Upper lobe of left lung (tissue), 6 donors: Measurements from ENCODE around the gene GLE1. TPM values are rescaled to one million over a fixed set of nuclear protein-coding genes. Genes with fewer than 3 reads are reported as not detected.

Experiments used
- ATAC-seq, 2 donors: fragments of 200-7000 bp; cut with Tn5 transposase; one replicate each; pipeline ENCODE4 v1.9.1; 2022; ENCODE audit warnings: mild to moderate bottlenecking in 2 of 2, moderate library complexity in 2 of 2; ENCODE audit not compliant: low FRiP score in 2 of 2
- DNase-seq, 2 donors: peaks; one replicate each; pipeline ENCODE4 v3.0.0-alpha.2; 2019 to 2020
- H3K27ac ChIP-seq, 4 donors: fragments of 200-600 bp; sonication (generic); one replicate each; pipeline ENCODE4 v1.5.1; 2016 to 2019
- H3K27me3 ChIP-seq, 4 donors: fragments of 200-600 bp; sonication (generic); one replicate each; pipeline ENCODE4 v1.5.1; 2017 to 2019
- H3K36me3 ChIP-seq, 4 donors: fragments of 200-600 bp; sonication (generic); one replicate each; pipeline ENCODE4 v1.5.1; 2016 to 2019
- H3K4me1 ChIP-seq, 4 donors: fragments of 200-600 bp; sonication (generic); one replicate each; pipeline ENCODE4 v1.5.1; 2018 to 2019
- H3K4me3 ChIP-seq, 4 donors: fragments of 200-600 bp; sonication (generic); one replicate each; pipeline ENCODE4 v1.5.1; 2017 to 2019; ENCODE audit warnings: mild to moderate bottlenecking in 2 of 4, moderate library complexity in 1 of 4
- H3K9me3 ChIP-seq, 4 donors: fragments of 200-600 bp; sonication (generic); one replicate each; pipeline ENCODE4 v1.5.1; 2018 to 2019
- CTCF ChIP-seq, 6 experiments: fragments of 450-650 bp in 4 of 6; fragments of 200-600 bp in 2 of 6; sonication (generic) in 2 of 6; IDR thresholded peaks; one replicate each; pipeline ENCODE4 v1.5.1; 2016 to 2019; ENCODE audit warnings: antibody characterized with exemption in 6 of 6
- EP300 ChIP-seq, 4 donors: sonication (generic); formaldehyde crosslinking; IDR thresholded peaks; one replicate each; pipeline ENCODE4 v1.5.1; 2017; ENCODE audit warnings: antibody characterized with exemption in 4 of 4, control low read depth in 2 of 4
- POLR2A ChIP-seq, 4 donors: fragments of 450-650 bp; IDR thresholded peaks; one replicate each; pipeline ENCODE4 v1.5.1; 2016 to 2017; ENCODE audit warnings: antibody characterized with exemption in 4 of 4, mild to moderate bottlenecking in 2 of 4
- POLR2AphosphoS5 ChIP-seq, 2 donors: sonication (generic); formaldehyde crosslinking; IDR thresholded peaks; one replicate each; pipeline ENCODE4 v1.5.1; 2017; ENCODE audit warnings: antibody characterized with exemption in 2 of 2
- WGBS, 2 donors: methylation state at CpG; one replicate each; pipeline ENCODE4 v1.1.5; 2017 to 2018; 5-methylcytosine and 5-hydroxymethylcytosine counted together
- total RNA-seq, 6 donors: library from RNA; depleted of rRNA in 4 of 6; stranded (reverse); fragments of >200 nt in 4 of 6; gene quantifications; one replicate each; pipeline versions ENCODE4 v1.1.0 to v1.2.1, GENCODE V29; 2016 to 2021
- donor health status: DM: no; HTN: no; CAD: no; lungs with moderate emphysema.
- donor health status: DM: no; HTN: yes; CAD: no; lungs with severe emphysema.

Gene GLE1
- total RNA-seq, 6 donors from 2014 or later, result 19.0 to 36.7 (median 24.5) TPM

- Histone ChIP-seq H3K27ac (no peak overlapping the region), H3K9me3 (no peaks in the 10 kb centered on the region), H3K4me3 (no peak overlapping the region), H3K27me3 (no peaks in the 10 kb centered on the region), H3K36me3 (peaks cover 3 to 75% (median 54%) of the 10 kb centered on the region in 4 donors), H3K4me1 (peaks cover 0 to 12% (median 8%) of the 10 kb centered on the region in 4 donors)
- WGBS, 2 donors, result 50 to 67% methylated on average over 1 of the region's 1 CpG
- ATAC-seq (no peak), DNase-seq (no peak)
- TF ChIP-seq POLR2AphosphoS5 (IDR thresholded peaks at IDR 0.05) (no peak), CTCF (IDR thresholded peaks at IDR 0.05) (no peak), POLR2A (IDR thresholded peaks at IDR 0.05) (no peak), EP300 (IDR thresholded peaks at IDR 0.05) (no peak)
Measured at GRCh38 chr9:128495296-128495695, 9.2 kb upstream of the GLE1 start.

- ATAC-seq, result no peak
- DNase-seq, result no peak
- peaks cover 0 to 12% (median 8%) of the 10 kb centered on the region in 4 donors for H3K4me1 ChIP-seq
- H3K9me3 ChIP-seq, result no peaks in the 10 kb centered on the region
- TF ChIP-seq POLR2AphosphoS5 (IDR thresholded peaks at IDR 0.05) (no peak), POLR2A (IDR thresholded peaks at IDR 0.05) (no peak), CTCF (IDR thresholded peaks at IDR 0.05) (no peak), EP300 (IDR thresholded peaks at IDR 0.05) (no peak)
- H3K27me3 ChIP-seq, result no peaks in the 10 kb centered on the region
- H3K4me3 ChIP-seq, result no peak overlapping the region
- H3K36me3 ChIP-seq, result peaks cover 3 to 77% (median 53%) of the 10 kb centered on the region in 4 donors
- no peak overlapping the region for H3K27ac ChIP-seq
- WGBS, 2 donors, result 75 to 82% methylated on average over 6 of the region's 6 CpGs
Measured at GRCh38 chr9:128495804-128496417, 8.6 kb upstream of the GLE1 start.

- peaks cover 0 to 12% (median 8%) of the 10 kb centered on the region in 4 donors for H3K4me1 ChIP-seq
- H3K36me3 ChIP-seq, result peaks cover 3 to 68% (median 44%) of the 10 kb centered on the region in 4 donors
- 93 to 97% methylated on average over 10 to 11 of the region's 11 CpGs for WGBS, 2 donors
- H3K4me3 ChIP-seq, result no peak overlapping the region
- no peak for DNase-seq
- no peak for ATAC-seq
- no peak for TF ChIP-seq EP300 (IDR thresholded peaks at IDR 0.05)
- TF ChIP-seq POLR2AphosphoS5 (IDR thresholded peaks at IDR 0.05), result no peak
- no peak for TF ChIP-seq POLR2A (IDR thresholded peaks at IDR 0.05)
- no peak for TF ChIP-seq CTCF (IDR thresholded peaks at IDR 0.05)
- no peaks in the 10 kb centered on the region for H3K27me3 ChIP-seq
- H3K9me3 ChIP-seq, result no peaks in the 10 kb centered on the region
- H3K27ac ChIP-seq, result no peak overlapping the region
Measured at GRCh38 chr9:128497824-128498610, 6.5 kb upstream of the GLE1 start.

- peaks cover 0 to 65% (median 44%) of the 10 kb centered on the region in 4 donors for H3K36me3 ChIP-seq
- H3K9me3 ChIP-seq, result no peaks in the 10 kb centered on the region
- 97% methylated on average over 9 of the region's 9 CpGs for WGBS, 2 donors
Measured at GRCh38 chr9:128498911-128499310, 5.6 kb upstream of the GLE1 start.

More at GRCh38 chr9:128498911-128499310, 5.6 kb upstream of the GLE1 start:
- peaks cover 5 to 17% (median 13%) of the 10 kb centered on the region in 4 donors for H3K4me1 ChIP-seq
- ATAC-seq (no peak), DNase-seq (no peak)
- TF ChIP-seq EP300 (IDR thresholded peaks at IDR 0.05) (no peak), CTCF (IDR thresholded peaks at IDR 0.05) (no peak), POLR2AphosphoS5 (IDR thresholded peaks at IDR 0.05) (no peak), POLR2A (IDR thresholded peaks at IDR 0.05) (no peak)
- no peak overlapping the region for H3K4me3 ChIP-seq
- H3K27ac ChIP-seq, result no peak overlapping the region
- H3K27me3 ChIP-seq, result no peaks in the 10 kb centered on the region
